Measurements from ENCODE around the gene RTN4RL1.

RTN4RL1 gene

DNA sequence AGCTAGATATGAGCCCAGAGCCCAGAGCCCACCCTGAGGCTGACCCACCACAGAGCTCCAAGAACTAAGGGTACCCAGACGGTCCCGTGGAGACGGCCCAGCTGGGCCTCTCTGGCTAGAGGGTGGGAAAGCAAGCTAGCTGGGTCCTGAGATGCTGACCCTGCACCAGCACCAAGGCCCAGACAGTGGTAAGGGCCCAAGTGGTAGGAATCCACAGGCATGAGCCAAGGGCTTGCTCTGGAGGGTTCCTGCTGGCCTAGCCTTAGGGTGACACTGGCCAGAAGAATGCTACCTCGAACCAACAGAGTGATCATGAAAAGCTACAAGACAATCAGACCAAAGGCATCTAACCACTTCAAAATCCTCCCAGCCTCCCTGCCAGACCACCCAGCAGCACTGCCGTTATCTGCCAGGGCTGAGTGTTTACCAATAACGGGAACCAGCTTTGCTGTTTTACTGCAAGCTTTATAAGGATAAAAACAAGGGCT, 42.9 kb upstream of the RTN4RL1 start:
- Histone ChIP-seq H3K27me3 (ENCODE audit: control insufficient read depth, low read length) (no peaks in the 10 kb centered on the region), H3K36me3 (ENCODE audit: control insufficient read depth, low read length) (peaks cover 13% of the 10 kb centered on the region), H3K9me2 (replicated peaks; ENCODE audit: control insufficient read depth, low read length) (no peaks in the 10 kb centered on the region), H3F3A (ENCODE audit: control insufficient read depth, insufficient read depth) (peaks cover 4% of the 10 kb centered on the region; the same call in 1 of the 2 replicates), H3K4me2 (ENCODE audit: low read length) (no peak overlapping the region), H4K20me1 (ENCODE audit: control insufficient read depth, insufficient read depth, low read depth, low read length) (no peaks in the 10 kb centered on the region), H3K4me3 (ENCODE audit: low read length) (no peak overlapping the region), H3K27ac (ENCODE audit: low read depth, low read length) (no peak overlapping the region), H3K9me3 (ENCODE audit: control insufficient read depth, insufficient read depth, low read length) (no peaks in the 10 kb centered on the region), H3K79me2 (ENCODE audit: control insufficient read depth, low read length) (no peaks in the 10 kb centered on the region), H3K4me1 (ENCODE audit: control insufficient read depth, low read length) (peaks cover 11% of the 10 kb centered on the region)
- no peak for TF ChIP-seq EZH2phosphoT487 (IDR thresholded peaks at IDR 0.05; ENCODE audit: borderline replicate concordance, low read length)
- TF ChIP-seq, protein P1, sequence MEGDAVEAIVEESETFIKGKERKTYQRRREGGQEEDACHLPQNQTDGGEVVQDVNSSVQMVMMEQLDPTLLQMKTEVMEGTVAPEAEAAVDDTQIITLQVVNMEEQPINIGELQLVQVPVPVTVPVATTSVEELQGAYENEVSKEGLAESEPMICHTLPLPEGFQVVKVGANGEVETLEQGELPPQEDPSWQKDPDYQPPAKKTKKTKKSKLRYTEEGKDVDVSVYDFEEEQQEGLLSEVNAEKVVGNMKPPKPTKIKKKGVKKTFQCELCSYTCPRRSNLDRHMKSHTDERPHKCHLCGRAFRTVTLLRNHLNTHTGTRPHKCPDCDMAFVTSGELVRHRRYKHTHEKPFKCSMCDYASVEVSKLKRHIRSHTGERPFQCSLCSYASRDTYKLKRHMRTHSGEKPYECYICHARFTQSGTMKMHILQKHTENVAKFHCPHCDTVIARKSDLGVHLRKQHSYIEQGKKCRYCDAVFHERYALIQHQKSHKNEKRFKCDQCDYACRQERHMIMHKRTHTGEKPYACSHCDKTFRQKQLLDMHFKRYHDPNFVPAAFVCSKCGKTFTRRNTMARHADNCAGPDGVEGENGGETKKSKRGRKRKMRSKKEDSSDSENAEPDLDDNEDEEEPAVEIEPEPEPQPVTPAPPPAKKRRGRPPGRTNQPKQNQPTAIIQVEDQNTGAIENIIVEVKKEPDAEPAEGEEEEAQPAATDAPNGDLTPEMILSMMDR (IDR thresholded peaks at IDR 0.05; ENCODE audit: low read depth, low read length, poor library complexity, severe bottlenecking): no peak

DNA sequence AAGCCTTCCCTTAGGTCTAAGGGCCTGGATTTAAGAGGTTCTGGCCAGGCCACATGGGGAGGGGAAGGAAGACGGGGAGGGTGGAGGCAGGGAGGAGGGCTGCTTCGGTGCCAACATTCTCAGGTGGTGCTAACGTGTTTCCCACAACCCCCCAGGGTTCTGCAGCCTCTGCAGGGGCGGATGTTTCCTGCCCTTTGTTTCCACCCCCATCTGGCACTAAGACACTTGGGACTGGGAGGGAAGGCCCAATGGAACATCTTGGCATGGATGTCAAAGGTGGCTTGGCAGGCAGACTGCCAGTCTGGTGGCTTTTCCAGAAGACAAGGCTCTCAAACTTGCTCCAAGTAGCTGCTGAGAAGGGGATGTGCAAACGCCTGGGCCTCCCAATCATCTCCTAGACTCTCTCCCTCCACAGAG, 42.5 kb upstream of the RTN4RL1 start:
- H4K20me1 ChIP-seq (ENCODE audit: control insufficient read depth, insufficient read depth, low read depth, low read length): no peaks in the 10 kb centered on the region
- H3K9me3 ChIP-seq (ENCODE audit: control insufficient read depth, insufficient read depth, low read length): no peaks in the 10 kb centered on the region
- no peak overlapping the region for H3K27ac ChIP-seq (ENCODE audit: low read depth, low read length)
- H3K4me3 ChIP-seq (ENCODE audit: low read length): no peak overlapping the region
- H3K4me1 ChIP-seq (ENCODE audit: control insufficient read depth, low read length): peaks cover 11% of the 10 kb centered on the region
- H3K27me3 ChIP-seq (ENCODE audit: control insufficient read depth, low read length): no peaks in the 10 kb centered on the region
- H3K79me2 ChIP-seq (ENCODE audit: control insufficient read depth, low read length): no peaks in the 10 kb centered on the region
- no peaks in the 10 kb centered on the region for H3K9me2 ChIP-seq (replicated peaks; ENCODE audit: control insufficient read depth, low read length)
- peaks cover 13% of the 10 kb centered on the region for H3K36me3 ChIP-seq (ENCODE audit: control insufficient read depth, low read length)
- no peak for TF ChIP-seq EZH2phosphoT487 (IDR thresholded peaks at IDR 0.05; ENCODE audit: borderline replicate concordance, low read length)
- TF ChIP-seq, protein P1 (IDR thresholded peaks at IDR 0.05; ENCODE audit: low read depth, low read length, poor library complexity, severe bottlenecking): no peak
- peaks cover under 1% of the 10 kb centered on the region; the same call in 1 of the 2 replicates for H3F3A ChIP-seq (ENCODE audit: control insufficient read depth, insufficient read depth)
- no peak overlapping the region for H3K4me2 ChIP-seq (ENCODE audit: low read length)

DNA sequence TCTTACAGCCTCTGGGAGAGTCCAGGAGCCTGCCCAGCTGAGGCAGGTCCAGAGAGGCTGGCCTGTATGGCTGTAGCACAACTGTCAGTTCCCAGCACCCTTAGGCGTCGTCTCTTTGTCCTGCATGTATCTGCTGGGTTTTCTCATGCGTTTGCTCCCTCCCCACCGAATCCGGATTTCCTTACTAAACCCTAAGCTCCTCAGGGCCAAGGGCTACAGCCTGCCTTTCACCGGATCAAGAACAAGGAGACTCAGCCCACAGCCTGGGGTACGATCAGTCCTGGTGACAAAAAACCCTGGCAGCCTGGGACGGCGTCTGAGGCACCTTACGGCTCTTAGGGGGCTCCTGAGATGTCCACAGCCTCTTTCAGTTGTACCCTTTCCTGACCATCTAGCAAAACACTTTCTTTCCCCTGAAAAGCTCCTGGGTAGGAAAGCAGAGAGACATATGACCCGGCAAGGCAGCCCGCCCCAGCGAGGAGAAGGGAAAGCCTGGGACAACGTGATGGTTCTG, 42.0 kb upstream of the RTN4RL1 start:
- no peaks in the 10 kb centered on the region for H3K79me2 ChIP-seq (ENCODE audit: control insufficient read depth, low read length)
- H3K4me1 ChIP-seq (ENCODE audit: control insufficient read depth, low read length): peaks cover 11% of the 10 kb centered on the region
- H3K27me3 ChIP-seq (ENCODE audit: control insufficient read depth, low read length): no peaks in the 10 kb centered on the region
- no peak overlapping the region for H3K27ac ChIP-seq (ENCODE audit: low read depth, low read length)
- peaks cover 13% of the 10 kb centered on the region for H3K36me3 ChIP-seq (ENCODE audit: control insufficient read depth, low read length)
- H3K9me2 ChIP-seq (replicated peaks; ENCODE audit: control insufficient read depth, low read length): no peaks in the 10 kb centered on the region
- no peaks in the 10 kb centered on the region for H3F3A ChIP-seq (ENCODE audit: control insufficient read depth, insufficient read depth)
- H3K4me2 ChIP-seq (ENCODE audit: low read length): no peak overlapping the region
- H4K20me1 ChIP-seq (ENCODE audit: control insufficient read depth, insufficient read depth, low read depth, low read length): no peaks in the 10 kb centered on the region
- no peaks in the 10 kb centered on the region for H3K9me3 ChIP-seq (ENCODE audit: control insufficient read depth, insufficient read depth, low read length)
- no peak overlapping the region for H3K4me3 ChIP-seq (ENCODE audit: low read length)
- TF ChIP-seq EZH2phosphoT487 (IDR thresholded peaks at IDR 0.05; ENCODE audit: borderline replicate concordance, low read length): no peak
- TF ChIP-seq, protein P1 (IDR thresholded peaks at IDR 0.05; ENCODE audit: low read depth, low read length, poor library complexity, severe bottlenecking): no peak
